ENCODE data around the gene ATP8B2.
"Not testable (repeated sequence)": the region's sequence is repeated elsewhere in the genome, so short reads cannot be mapped to it uniquely, and the experiment has no call there.

The ATP8B2 gene

GRCh38 chr1:154347961-154348360 lies 22.6 kb downstream of the ATP8B2 start:
- DNase-seq (ENCODE audit: low spot score): no peak

GRCh38 chr1:154348429-154349076 lies 23.2 kb downstream of the ATP8B2 start:
- DNase-seq (ENCODE audit: low spot score): no peak

- no peak for DNase-seq (ENCODE audit: low spot score)
Observed at GRCh38 chr1:154349121-154349520, 23.8 kb downstream of the ATP8B2 start.

- no peak for DNase-seq (ENCODE audit: low spot score)
Observed at GRCh38 chr1:154350383-154350782, 25.1 kb downstream of the ATP8B2 start.

- DNase-seq (ENCODE audit: low spot score): peak; percentile 2
Observed at GRCh38 chr1:154351363-154352068, 26.2 kb downstream of the ATP8B2 start.

GRCh38 chr1:154352245-154352580 lies 26.9 kb downstream of the ATP8B2 start:
- DNase-seq (ENCODE audit: low spot score): peak; percentile 18

- peak; percentile 21 for DNase-seq (ENCODE audit: low spot score)
Observed at GRCh38 chr1:154352581-154353459, 27.5 kb downstream of the ATP8B2 start.

- DNase-seq (ENCODE audit: low spot score): no peak
Observed at GRCh38 chr1:154353460-154353904, 28.2 kb downstream of the ATP8B2 start.

- DNase-seq (ENCODE audit: low spot score): peak; percentile 0
Observed at GRCh38 chr1:154353966-154354365, 28.6 kb downstream of the ATP8B2 start.

GRCh38 chr1:154358519-154358918 lies 33.2 kb downstream of the ATP8B2 start:
- no peak for DNase-seq (ENCODE audit: low spot score)

GRCh38 chr1:154360288-154360687 lies 35.0 kb downstream of the ATP8B2 start:
- DNase-seq (ENCODE audit: low spot score): no peak

- not testable (repeated sequence) for DNase-seq (ENCODE audit: low spot score)
Observed at GRCh38 chr1:154360881-154361280, 35.6 kb downstream of the ATP8B2 start.

- DNase-seq (ENCODE audit: low spot score): no peak
Observed at GRCh38 chr1:154361357-154361756, 36.0 kb downstream of the ATP8B2 start.

- no peak for DNase-seq (ENCODE audit: low spot score)
Observed at GRCh38 chr1:154371436-154371835, 46.1 kb downstream of the ATP8B2 start.

GRCh38 chr1:154373777-154374357 lies 48.5 kb downstream of the ATP8B2 start:
- not testable (repeated sequence) for DNase-seq (ENCODE audit: low spot score)

GRCh38 chr1:154379301-154379700 lies 54.0 kb downstream of the ATP8B2 start:
- no peak for DNase-seq (ENCODE audit: low spot score)

- DNase-seq (ENCODE audit: low spot score): no peak
Observed at GRCh38 chr1:154384650-154385489, 59.5 kb downstream of the ATP8B2 start.

- no peak for DNase-seq (ENCODE audit: low spot score)
Observed at GRCh38 chr1:154386643-154387352, 61.5 kb downstream of the ATP8B2 start.

- DNase-seq (ENCODE audit: low spot score): no peak
Observed at GRCh38 chr1:154391086-154391770, 65.9 kb downstream of the ATP8B2 start.

GRCh38 chr1:154398141-154398540 lies 72.8 kb downstream of the ATP8B2 start:
- no peak for DNase-seq (ENCODE audit: low spot score)
